T47D (cell line): ENCODE data around the gene DNAH1.

Experiments
- DNase-seq, 2 experiments: peaks; one replicate each; pipeline versions ENCODE4 v3.0.0 to v3.0.0-alpha.2; 2011 to 2012; ENCODE audit warnings: low read depth in 1 of 2, low spot score in 1 of 2
- JUND ChIP-seq: IDR thresholded peaks from 2 replicates; pipeline ENCODE4 v1.6.1; 2012; ENCODE audit warnings: low read depth
- in situ Hi-C: cut with HindIII; loops from 2 replicates; pipeline ENCODE4 v1.10.0; 2016; ENCODE audit warnings: low sequenced_read_pairs, low pct_unique_long_range_greater_than_20kb

Gene DNAH1

GRCh38 chr3:52396907-52397591 is 80.9 kb downstream of the DNAH1 start:
- TF ChIP-seq JUND, result no peak
- in situ Hi-C loops, result no loop called here
- no peak for DNase-seq

- no peak for TF ChIP-seq JUND
- in situ Hi-C loops, result no loop called here
- DNase-seq, result no peak
Measured at GRCh38 chr3:52397676-52398399, 81.7 kb downstream of the DNAH1 start.

DNA sequence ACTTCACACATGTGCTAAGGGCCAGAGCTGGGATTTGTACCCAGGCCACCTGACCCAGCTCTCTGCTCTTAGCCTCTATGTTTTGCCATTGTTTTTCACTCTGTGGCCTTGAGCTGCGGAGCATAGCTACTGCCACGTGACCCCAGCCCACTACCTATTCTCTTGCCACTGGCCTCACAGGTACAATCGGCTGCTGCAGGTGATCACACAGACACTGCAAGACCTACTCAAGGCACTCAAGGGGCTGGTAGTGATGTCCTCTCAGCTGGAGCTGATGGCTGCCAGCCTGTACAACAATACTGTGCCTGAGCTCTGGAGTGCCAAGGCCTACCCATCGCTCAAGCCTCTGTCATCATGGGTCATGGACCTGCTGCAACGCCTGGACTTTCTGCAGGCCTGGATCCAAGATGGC is 82.6 kb downstream of the DNAH1 start:
- in situ Hi-C loops, result no loop called here

GRCh38 chr3:52399131-52399530 is 83.0 kb downstream of the DNAH1 start:
- no peak for TF ChIP-seq JUND
- in situ Hi-C loops, result no loop called here
- no peak for DNase-seq

More for the DNA sequence above, 82.6 kb downstream of the DNAH1 start:
- no peak for TF ChIP-seq JUND
- no peak for DNase-seq

DNA sequence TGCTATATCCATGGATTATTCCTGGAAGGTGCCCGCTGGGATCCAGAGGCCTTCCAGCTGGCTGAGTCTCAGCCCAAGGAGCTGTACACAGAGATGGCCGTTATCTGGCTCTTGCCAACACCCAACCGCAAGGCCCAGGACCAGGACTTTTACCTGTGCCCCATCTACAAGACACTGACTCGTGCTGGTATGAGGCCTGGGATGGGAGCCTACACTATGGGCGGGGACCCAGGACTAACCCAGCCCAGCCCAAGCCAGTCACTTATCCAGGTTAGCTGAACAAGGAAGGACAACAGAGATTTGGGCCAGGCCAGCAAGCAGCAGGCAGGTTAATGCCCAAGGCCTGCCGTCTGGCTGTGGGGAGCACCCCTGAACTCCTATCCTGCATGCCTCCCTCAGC is 83.5 kb downstream of the DNAH1 start:
- in situ Hi-C loops, result no loop called here
- TF ChIP-seq JUND, result no peak
- DNase-seq, result no peak

GRCh38 chr3:52400275-52400793 is 84.2 kb downstream of the DNAH1 start:
- in situ Hi-C loops, result no loop called here
- DNase-seq, result no peak
- TF ChIP-seq JUND, result no peak

DNA sequence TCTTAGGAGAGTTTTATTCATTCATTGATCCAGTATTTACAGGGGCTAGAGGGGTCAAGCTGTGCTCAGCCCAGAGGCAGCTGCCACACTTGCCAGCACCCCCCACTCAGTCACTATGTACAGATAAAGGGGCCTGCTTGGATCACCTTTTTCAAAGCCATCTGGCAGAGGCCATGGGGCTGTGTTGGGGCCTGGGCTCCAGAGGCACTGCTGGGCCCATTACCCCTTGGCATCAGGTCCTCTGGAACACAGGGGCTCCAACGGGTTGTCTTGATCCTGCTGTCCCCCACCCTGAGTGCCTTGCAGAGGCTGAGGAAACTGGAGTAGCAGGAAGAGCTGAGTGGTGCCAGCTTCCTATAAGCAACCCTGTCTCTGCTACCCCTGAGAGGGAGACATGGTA is 84.9 kb downstream of the DNAH1 start:
- in situ Hi-C loops, result no loop called here
- TF ChIP-seq JUND, result no peak
- no peak for DNase-seq

DNA sequence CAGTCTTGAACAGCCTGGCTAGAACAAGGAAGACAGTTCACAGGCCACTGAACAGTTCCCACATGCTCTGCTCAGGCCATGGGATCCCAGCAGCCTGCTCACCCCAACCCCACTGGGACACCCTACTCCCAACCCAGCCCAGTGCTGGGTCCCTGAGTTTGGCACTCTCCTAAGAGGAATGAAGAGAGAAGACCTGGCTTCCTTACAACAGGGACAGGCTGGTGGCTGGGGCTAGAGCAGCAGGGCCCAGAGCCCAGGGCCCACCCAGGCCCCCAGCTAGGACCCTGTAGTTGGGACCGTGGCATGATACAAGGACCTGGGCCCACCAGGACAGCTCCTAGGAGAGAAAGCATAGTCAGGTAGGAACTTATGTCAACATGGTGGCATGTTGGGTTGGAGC is 85.4 kb downstream of the DNAH1 start:
- TF ChIP-seq JUND, result no peak
- in situ Hi-C loops, result no loop called here
- no peak for DNase-seq

GRCh38 chr3:52402101-52402521 is 86.0 kb downstream of the DNAH1 start:
- no peak for TF ChIP-seq JUND
- in situ Hi-C loops, result no loop called here
- no peak for DNase-seq

DNA sequence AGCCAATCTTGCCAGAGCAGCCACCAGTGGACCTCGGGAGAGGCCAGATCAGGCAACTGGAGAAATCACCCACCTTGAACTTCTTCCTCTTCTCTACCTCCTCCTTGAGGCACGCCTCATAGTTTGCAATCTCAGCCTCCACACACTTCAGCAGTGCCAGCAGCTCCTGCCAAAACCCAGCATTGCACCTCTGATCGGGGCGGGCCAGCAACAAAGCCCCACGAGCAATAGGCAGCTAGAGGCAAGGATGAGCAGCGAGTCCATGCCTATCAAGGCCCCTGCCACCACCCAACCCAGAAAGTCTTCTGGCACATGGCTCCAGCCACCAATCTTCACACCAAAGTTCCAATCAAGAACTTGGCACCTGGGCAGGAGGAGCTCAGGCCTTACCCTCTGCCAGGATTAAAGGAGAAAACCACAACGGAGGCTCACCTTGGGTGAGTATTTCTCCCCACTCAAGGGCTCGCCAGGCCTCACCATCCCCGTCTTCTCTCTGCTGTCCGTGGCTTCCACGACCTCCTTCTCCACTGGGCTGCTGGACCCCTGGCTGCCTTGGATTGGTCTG is 86.7 kb downstream of the DNAH1 start:
- TF ChIP-seq JUND, result no peak
- DNase-seq, result no peak
- in situ Hi-C loops, result no loop called here

GRCh38 chr3:52403271-52403841 is 87.2 kb downstream of the DNAH1 start:
- TF ChIP-seq JUND, result no peak
- DNase-seq, result no peak
- in situ Hi-C loops, result no loop called here

GRCh38 chr3:52403955-52404354 is 87.8 kb downstream of the DNAH1 start:
- no peak for DNase-seq
- in situ Hi-C loops, result no loop called here
- no peak for TF ChIP-seq JUND

DNA sequence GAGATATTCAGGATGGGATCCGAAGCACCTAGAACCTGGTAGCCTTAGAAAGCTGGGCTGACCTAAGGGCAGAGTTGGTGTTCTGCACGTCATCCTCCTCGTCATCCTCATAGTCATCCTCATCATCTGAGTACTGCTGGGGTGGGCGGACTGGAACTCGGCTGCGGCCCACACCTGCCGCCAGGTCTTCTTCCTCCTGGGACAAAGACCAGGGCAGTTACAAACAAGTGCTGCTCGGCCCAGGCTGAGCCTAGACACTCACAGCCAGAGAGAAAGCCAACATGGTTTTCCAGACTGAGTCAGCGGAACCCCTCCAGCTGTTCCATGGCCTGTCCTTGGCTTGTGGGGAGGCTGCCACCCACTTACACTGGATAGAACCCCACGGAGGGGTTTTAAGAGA is 88.3 kb downstream of the DNAH1 start:
- in situ Hi-C loops, result no loop called here
- TF ChIP-seq JUND, result no peak
- DNase-seq, result no peak
